ENCODE measurements around the gene MRO. TPM values are rescaled to one million over a fixed set of nuclear protein-coding genes. Genes with fewer than 3 reads are reported as not detected.

MRO gene
- under 0.01 TPM in 1 of 2 replicates, not detected in the other for total RNA-seq

- peak; percentile 91 for TF ChIP-seq CTCF (IDR thresholded peaks at IDR 0.05; ENCODE audit: insufficient read depth, low read depth, low read length)
- peak within 1 kb of the TSS; percentile 47 for H3K4me3 ChIP-seq (ENCODE audit: low read depth, low read length)
- DNase-seq (ENCODE audit: low read depth), result peak; percentile 80
Measured at GRCh38 chr18:50819728-50820378, at the start of gene MRO. Gene MRO, minus strand, starts transcription at chr18:50820016. Its CDS starts 10,616 bp downstream, at chr18:50809400.

- DNase-seq (ENCODE audit: low read depth), result no peak
- TF ChIP-seq CTCF (IDR thresholded peaks at IDR 0.05; ENCODE audit: insufficient read depth, low read depth, low read length), result no peak
- no peak overlapping the region for H3K4me3 ChIP-seq (ENCODE audit: low read depth, low read length)
Measured at GRCh38 chr18:50869150-50869549, 49.3 kb upstream of the MRO start.

DNA sequence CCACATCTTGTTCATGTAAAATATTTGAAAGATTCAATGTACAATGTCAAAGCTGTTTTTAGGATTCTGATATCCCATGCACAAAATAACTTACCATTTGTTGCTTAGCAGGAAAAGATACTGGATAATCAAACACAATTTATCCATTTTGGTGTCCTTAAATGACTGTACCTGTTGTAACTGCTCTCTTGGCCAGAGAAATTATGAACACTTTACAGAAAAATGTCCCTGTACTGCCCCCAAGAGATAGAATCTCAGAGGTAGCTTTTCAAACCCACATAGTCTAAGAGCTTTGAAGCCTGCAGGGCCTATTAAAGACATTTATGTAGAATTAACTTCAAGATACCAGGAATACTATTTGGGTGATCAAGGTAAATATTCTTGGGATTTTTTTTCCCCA, 46.9 kb upstream of the MRO start:
- H3K4me3 ChIP-seq (ENCODE audit: low read depth, low read length), result no peak overlapping the region
- DNase-seq (ENCODE audit: low read depth), result no peak
- peak; percentile 18 for TF ChIP-seq CTCF (IDR thresholded peaks at IDR 0.05; ENCODE audit: insufficient read depth, low read depth, low read length)

DNA sequence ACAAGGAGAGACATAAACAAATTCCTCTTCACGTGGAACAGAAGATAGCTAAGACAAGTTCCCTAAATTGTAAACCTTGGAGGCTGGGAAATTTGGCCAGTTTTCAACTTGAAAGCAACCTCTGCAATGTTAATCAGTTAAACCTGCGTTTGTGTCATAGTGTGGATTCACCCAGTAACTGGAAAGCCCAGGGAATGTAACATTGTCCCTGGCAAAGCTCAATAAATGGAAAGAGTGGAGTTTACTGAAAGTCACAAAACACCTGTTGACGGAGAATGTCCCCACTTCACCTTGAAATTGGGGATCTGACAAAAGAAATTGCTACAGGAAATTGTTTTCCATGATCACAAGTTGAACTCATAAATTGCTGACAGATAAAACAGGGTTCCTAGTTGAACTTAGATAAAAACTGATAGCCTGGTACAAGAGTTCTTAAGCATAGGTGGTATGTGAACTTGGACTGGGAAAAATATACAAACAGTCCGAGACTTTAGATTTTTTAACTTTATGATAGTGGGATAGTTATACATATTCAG, 44.1 kb upstream of the MRO start:
- no peak for TF ChIP-seq CTCF (IDR thresholded peaks at IDR 0.05; ENCODE audit: insufficient read depth, low read depth, low read length)
- no peak for DNase-seq (ENCODE audit: low read depth)
- no peak overlapping the region for H3K4me3 ChIP-seq (ENCODE audit: low read depth, low read length)

GRCh38 chr18:50862401-50862800, 42.6 kb upstream of the MRO start:
- DNase-seq (ENCODE audit: low read depth), result no peak
- TF ChIP-seq CTCF (IDR thresholded peaks at IDR 0.05; ENCODE audit: insufficient read depth, low read depth, low read length), result no peak
- H3K4me3 ChIP-seq (ENCODE audit: low read depth, low read length), result no peak overlapping the region

DNA sequence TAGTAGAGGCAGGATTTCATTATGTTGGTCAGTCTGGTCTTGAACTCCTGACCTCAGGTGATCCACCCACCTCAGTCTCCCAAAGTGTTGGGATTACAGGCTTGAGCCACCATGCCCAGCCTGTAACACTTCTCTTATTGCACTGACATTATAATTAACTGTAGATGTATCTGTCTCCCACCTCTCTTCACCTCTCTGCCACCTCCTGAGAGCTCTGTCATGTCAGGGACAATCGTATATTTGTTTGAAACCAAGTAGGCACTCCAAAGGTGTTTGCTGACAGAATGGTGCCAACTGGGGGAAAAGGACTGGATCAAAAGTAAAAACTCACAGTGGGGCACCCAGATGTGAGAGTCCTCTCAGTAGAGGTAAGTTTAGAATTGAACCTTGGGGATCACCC, 41.8 kb upstream of the MRO start:
- no peak for DNase-seq (ENCODE audit: low read depth)
- TF ChIP-seq CTCF (IDR thresholded peaks at IDR 0.05; ENCODE audit: insufficient read depth, low read depth, low read length), result no peak
- no peak overlapping the region for H3K4me3 ChIP-seq (ENCODE audit: low read depth, low read length)

Measured in fibroblast of villous mesenchyme (primary cell).